ENCODE measurements around the gene CEMP1.
"Not testable (repeated sequence)": the region's sequence is repeated elsewhere in the genome, so short reads cannot be mapped to it uniquely, and the experiment has no call there.

DNA sequence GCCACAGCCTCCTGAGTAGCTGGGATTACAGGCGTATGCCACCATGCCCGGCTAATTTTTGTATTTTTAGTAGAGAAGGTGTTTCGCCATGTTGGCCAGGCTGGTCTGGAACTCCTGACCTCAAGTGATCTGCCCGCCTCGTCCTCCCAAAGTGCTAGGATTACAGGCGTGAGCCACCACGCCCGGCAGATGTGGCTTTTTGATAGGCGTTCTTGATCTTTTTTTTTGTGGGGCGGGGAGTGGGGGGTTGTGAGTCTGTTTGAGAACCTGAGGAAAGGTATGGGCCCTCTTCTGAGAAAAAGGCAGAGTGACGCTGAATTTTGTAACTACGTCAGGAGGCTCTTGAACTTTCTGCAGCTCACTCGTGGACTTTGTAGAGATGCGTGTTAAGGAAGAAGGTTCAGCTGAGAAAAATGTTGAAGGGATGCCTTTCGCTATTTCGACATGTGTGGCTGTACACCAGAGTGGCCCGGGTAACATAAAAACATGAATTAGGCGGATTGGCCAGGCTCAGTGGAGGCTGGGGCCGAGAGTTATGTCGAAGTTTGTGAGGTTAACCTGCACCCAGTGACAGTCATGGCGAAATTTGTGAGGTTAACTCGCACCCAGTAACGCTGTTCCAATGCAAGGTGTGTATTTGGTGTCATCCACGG lies 8.1 kb upstream of the CEMP1 start:
- TF ChIP-seq, protein P1, sequence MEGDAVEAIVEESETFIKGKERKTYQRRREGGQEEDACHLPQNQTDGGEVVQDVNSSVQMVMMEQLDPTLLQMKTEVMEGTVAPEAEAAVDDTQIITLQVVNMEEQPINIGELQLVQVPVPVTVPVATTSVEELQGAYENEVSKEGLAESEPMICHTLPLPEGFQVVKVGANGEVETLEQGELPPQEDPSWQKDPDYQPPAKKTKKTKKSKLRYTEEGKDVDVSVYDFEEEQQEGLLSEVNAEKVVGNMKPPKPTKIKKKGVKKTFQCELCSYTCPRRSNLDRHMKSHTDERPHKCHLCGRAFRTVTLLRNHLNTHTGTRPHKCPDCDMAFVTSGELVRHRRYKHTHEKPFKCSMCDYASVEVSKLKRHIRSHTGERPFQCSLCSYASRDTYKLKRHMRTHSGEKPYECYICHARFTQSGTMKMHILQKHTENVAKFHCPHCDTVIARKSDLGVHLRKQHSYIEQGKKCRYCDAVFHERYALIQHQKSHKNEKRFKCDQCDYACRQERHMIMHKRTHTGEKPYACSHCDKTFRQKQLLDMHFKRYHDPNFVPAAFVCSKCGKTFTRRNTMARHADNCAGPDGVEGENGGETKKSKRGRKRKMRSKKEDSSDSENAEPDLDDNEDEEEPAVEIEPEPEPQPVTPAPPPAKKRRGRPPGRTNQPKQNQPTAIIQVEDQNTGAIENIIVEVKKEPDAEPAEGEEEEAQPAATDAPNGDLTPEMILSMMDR (conservative IDR thresholded peaks at IDR 0.05), result not testable (repeated sequence)
- TF ChIP-seq EZH2 (IDR thresholded peaks at IDR 0.05; ENCODE audit: low read depth), result not testable (repeated sequence)
